ENCODE data around the gene RABGGTA.

The RABGGTA gene

GRCh38 chr14:24272467-24272866 is 1.1 kb upstream of the RABGGTA start:
- Histone ChIP-seq H3K4me2 (ENCODE audit: low read length) (peak overlapping the region; percentile 69), H3K79me2 (ENCODE audit: insufficient read depth, low read length) (no peaks in the 10 kb centered on the region), H3K9me3 (ENCODE audit: low read length) (no peaks in the 10 kb centered on the region), H3K9ac (ENCODE audit: low read length) (peak overlapping the region; percentile 60; the same call in 1 of the 2 replicates), H3K9me2 (ENCODE audit: low read depth, low read length) (no peaks in the 10 kb centered on the region), H3K4me1 (ENCODE audit: insufficient read depth, low read length, severe bottlenecking) (peaks cover 46% of the 10 kb centered on the region), H2AFZ (ENCODE audit: low read length) (no peak overlapping the region), H3K27ac (ENCODE audit: low read depth, low read length, poor library complexity, severe bottlenecking) (peak overlapping the region; percentile 63), H3K36me3 (ENCODE audit: insufficient read depth, low read length) (no peaks in the 10 kb centered on the region), H3K4me3 (ENCODE audit: low read depth, low read length, poor library complexity, severe bottlenecking) (peak overlapping the region; percentile 67), H3F3A (ENCODE audit: insufficient read depth, low read length) (no peaks in the 10 kb centered on the region), H4K20me1 (ENCODE audit: insufficient read depth, low read length) (no peaks in the 10 kb centered on the region), H3K27me3 (ENCODE audit: insufficient read depth, low read length) (no peaks in the 10 kb centered on the region)
- TF ChIP-seq CTCF (IDR thresholded peaks at IDR 0.05; ENCODE audit: low read length) (no peak), EZH2 (IDR thresholded peaks at IDR 0.05; ENCODE audit: borderline replicate concordance, low read length) (no peak)

GRCh38 chr14:24271834-24272263 is 452 bp upstream of the RABGGTA start:
- Histone ChIP-seq H3F3A (ENCODE audit: insufficient read depth, low read length) (no peaks in the 10 kb centered on the region), H3K9me2 (ENCODE audit: low read depth, low read length) (no peaks in the 10 kb centered on the region), H3K79me2 (ENCODE audit: insufficient read depth, low read length) (no peaks in the 10 kb centered on the region), H3K4me3 (ENCODE audit: low read depth, low read length, poor library complexity, severe bottlenecking) (peak overlapping the region; percentile 67), H4K20me1 (ENCODE audit: insufficient read depth, low read length) (no peaks in the 10 kb centered on the region), H3K4me1 (ENCODE audit: insufficient read depth, low read length, severe bottlenecking) (peaks cover 44% of the 10 kb centered on the region), H3K36me3 (ENCODE audit: insufficient read depth, low read length) (no peaks in the 10 kb centered on the region), H3K9me3 (ENCODE audit: low read length) (no peaks in the 10 kb centered on the region), H2AFZ (ENCODE audit: low read length) (no peak overlapping the region), H3K27ac (ENCODE audit: low read depth, low read length, poor library complexity, severe bottlenecking) (peak overlapping the region; percentile 63), H3K4me2 (ENCODE audit: low read length) (peak overlapping the region; percentile 69), H3K27me3 (ENCODE audit: insufficient read depth, low read length) (no peaks in the 10 kb centered on the region), H3K9ac (ENCODE audit: low read length) (peak overlapping the region; percentile 60)
- TF ChIP-seq CTCF (IDR thresholded peaks at IDR 0.05; ENCODE audit: low read length) (no peak), EZH2 (IDR thresholded peaks at IDR 0.05; ENCODE audit: borderline replicate concordance, low read length) (no peak)

- Histone ChIP-seq H3K36me3 (ENCODE audit: insufficient read depth, low read length) (0 out of 2 replicates have a peak, but pooled peaks cover 3% of the 10 kb centered on the region), H3K9me3 (ENCODE audit: low read length) (no peaks in the 10 kb centered on the region), H3K27me3 (ENCODE audit: insufficient read depth, low read length) (no peaks in the 10 kb centered on the region), H4K20me1 (ENCODE audit: insufficient read depth, low read length) (no peaks in the 10 kb centered on the region), H3F3A (ENCODE audit: insufficient read depth, low read length) (no peaks in the 10 kb centered on the region), H2AFZ (ENCODE audit: low read length) (no peak overlapping the region), H3K9me2 (ENCODE audit: low read depth, low read length) (no peaks in the 10 kb centered on the region), H3K27ac (ENCODE audit: low read depth, low read length, poor library complexity, severe bottlenecking) (peak overlapping the region; percentile 71), H3K9ac (ENCODE audit: low read length) (peak overlapping the region; percentile 82), H3K4me3 (ENCODE audit: low read depth, low read length, poor library complexity, severe bottlenecking) (peak overlapping the region; percentile 67), H3K4me1 (ENCODE audit: insufficient read depth, low read length, severe bottlenecking) (peaks cover 42% of the 10 kb centered on the region), H3K79me2 (ENCODE audit: insufficient read depth, low read length) (no peaks in the 10 kb centered on the region), H3K4me2 (ENCODE audit: low read length) (peak overlapping the region; percentile 69)
- TF ChIP-seq CTCF (IDR thresholded peaks at IDR 0.05; ENCODE audit: low read length) (no peak), EZH2 (IDR thresholded peaks at IDR 0.05; ENCODE audit: borderline replicate concordance, low read length) (no peak)
These were observed 762 bp downstream of the RABGGTA start for GRCh38 chr14:24270537-24271133.

All from OCI-LY1 (cell line).